ENCODE results near the gene KPNB1. TPM values are rescaled to one million over a fixed set of nuclear protein-coding genes. Genes with fewer than 3 reads are reported as not detected.

The KPNB1 gene
- total RNA-seq, 4 donors from 2014 or later, result 55.6 to 313 (median 209) TPM

DNA sequence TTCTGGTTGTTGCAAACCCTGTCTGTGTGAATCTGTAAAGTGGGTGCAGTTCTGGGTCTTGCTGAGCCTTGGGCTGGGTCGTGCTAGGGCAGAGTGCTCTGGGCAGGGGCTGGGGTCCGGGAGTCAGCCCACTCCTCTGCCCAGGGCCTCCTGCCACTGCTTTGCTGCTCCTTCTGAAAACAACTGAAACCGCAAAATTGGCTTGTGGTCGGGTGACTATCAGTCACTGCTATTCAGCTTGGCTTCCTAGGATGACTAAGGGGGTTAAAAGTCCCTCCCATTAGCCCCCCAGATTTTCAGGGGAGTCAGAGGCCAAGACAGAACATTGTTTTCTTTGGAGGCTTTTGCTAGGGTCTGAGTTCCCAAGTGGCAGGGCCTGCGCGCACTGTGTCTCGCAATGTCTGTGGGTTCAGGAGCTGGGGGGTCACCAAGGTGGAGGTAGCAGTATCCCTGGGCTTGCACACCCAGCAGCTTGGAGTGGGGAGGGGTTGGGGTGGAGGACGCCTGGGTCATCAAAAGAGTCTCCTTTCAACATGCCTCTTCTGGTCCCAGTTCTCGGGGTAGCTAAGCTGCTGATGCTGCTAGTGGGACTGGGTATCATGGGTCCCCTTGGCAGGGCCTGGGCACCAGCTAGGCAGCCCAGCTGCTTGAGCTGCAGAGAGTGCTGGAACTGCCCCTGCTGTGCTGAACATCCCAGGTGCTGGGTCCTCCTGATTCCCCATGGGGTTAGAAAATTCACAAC is 69.9 kb downstream of the KPNB1 start:
- no peak overlapping the region for H3K27ac ChIP-seq
- H3K4me3 ChIP-seq, result no peak overlapping the region
- TF ChIP-seq, protein P1, sequence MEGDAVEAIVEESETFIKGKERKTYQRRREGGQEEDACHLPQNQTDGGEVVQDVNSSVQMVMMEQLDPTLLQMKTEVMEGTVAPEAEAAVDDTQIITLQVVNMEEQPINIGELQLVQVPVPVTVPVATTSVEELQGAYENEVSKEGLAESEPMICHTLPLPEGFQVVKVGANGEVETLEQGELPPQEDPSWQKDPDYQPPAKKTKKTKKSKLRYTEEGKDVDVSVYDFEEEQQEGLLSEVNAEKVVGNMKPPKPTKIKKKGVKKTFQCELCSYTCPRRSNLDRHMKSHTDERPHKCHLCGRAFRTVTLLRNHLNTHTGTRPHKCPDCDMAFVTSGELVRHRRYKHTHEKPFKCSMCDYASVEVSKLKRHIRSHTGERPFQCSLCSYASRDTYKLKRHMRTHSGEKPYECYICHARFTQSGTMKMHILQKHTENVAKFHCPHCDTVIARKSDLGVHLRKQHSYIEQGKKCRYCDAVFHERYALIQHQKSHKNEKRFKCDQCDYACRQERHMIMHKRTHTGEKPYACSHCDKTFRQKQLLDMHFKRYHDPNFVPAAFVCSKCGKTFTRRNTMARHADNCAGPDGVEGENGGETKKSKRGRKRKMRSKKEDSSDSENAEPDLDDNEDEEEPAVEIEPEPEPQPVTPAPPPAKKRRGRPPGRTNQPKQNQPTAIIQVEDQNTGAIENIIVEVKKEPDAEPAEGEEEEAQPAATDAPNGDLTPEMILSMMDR (IDR thresholded peaks at IDR 0.05), result no peak
- TF ChIP-seq POLR2A (IDR thresholded peaks at IDR 0.05), result no peak
- H3K9me3 ChIP-seq, result no peaks in the 10 kb centered on the region
- H3K4me1 ChIP-seq, result no peaks in the 10 kb centered on the region
- peaks cover 3 to 17% of the 10 kb centered on the region in 2 donors for H3K27me3 ChIP-seq
- intact Hi-C loops (cut with DNase I; ENCODE audit: low total_unique reads), result no loop called here
- H3K36me3 ChIP-seq, result no peaks in the 10 kb centered on the region
- DNase-seq, result no peak

DNA sequence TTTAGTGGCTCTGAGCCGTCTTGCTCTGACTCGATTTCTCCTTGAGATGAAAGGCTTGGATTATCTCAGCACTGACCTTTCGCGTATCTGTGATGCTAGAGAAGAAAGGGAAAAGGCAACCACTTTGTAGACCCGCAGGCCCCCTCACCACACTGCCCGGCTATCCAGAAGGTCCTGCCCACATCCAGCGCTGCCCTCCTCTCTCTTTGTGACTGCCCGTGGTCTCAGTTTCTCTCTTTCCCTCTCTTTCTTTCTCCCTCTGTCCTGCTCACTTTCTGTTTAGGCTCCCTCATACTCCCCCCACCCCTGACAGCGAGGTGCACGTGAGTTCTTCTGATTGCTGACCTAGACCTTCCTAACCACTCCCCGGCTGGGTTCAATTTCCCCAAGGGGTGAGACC is 70.5 kb downstream of the KPNB1 start:
- TF ChIP-seq POLR2A (IDR thresholded peaks at IDR 0.05), result no peak
- TF ChIP-seq, protein P1 (IDR thresholded peaks at IDR 0.05), result no peak
- no peak for DNase-seq
- Histone ChIP-seq H3K4me3 (no peak overlapping the region), H3K36me3 (no peaks in the 10 kb centered on the region), H3K4me1 (no peaks in the 10 kb centered on the region), H3K27me3 (peaks cover 3 to 17% of the 10 kb centered on the region in 2 donors), H3K27ac (no peak overlapping the region), H3K9me3 (no peaks in the 10 kb centered on the region)
- intact Hi-C loops (cut with DNase I; ENCODE audit: low total_unique reads), result no loop called here

DNA sequence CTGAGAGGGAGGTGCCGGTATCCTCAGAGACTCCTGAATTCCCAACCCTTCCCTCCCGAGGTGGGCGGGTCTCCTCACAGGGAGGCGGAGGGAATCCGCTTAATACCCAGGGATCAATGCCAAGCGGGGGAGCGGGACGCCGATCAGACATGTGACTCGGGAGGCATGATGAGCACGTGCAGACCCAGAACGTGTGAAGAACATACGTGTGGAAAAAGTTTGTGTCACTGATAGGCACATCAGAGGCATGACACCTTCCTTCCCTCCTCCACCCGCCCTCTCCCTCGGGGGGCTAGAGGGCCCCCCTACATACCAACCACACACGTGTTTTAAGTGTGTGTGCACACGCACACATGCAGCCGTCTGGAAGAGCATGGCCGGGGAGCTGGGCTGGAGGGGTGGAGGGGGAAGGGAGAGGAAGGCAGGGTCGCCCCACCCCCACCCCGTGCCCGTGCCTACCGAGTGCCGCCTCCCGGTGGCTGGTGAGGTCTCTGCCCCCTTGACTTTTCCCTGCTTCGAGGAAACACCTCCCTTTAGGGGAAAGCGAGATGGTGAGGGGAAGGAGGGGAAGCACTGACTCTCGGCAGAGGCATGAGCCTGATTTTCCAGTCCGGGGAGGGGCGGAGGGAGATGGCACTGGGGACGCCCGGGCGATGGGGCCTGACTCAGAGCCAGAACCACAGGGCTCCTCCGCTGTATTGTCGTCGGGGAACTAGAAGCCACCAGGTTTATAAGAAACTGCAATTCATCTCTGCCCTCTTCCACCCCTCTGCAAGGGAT is 71.2 kb downstream of the KPNB1 start:
- H3K27me3 ChIP-seq, result peaks cover 3 to 17% of the 10 kb centered on the region in 2 donors
- no peak for DNase-seq
- TF ChIP-seq POLR2A (IDR thresholded peaks at IDR 0.05), result no peak
- TF ChIP-seq, protein P1 (IDR thresholded peaks at IDR 0.05), result no peak

DNA sequence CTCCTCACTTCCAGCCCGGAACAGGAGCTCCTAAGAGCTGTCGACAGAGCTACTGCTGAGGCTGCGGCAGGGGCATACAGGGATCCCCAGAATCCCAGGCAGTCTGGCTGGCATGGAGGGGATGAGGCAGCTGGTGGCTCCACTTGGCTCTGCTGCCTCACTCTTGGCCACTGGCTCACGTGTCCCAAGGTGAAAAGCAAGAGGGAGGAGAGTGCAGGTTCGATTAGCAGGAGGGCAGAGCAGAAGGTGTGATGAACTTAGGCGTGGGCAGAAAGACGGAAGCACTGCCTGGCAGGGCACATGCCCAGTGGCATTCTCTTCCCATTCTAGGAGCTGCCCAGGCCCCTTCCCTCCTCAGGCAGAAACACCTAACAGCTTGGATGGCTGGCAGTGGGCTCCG is 72.0 kb downstream of the KPNB1 start:
- Histone ChIP-seq H3K36me3 (no peaks in the 10 kb centered on the region), H3K27ac (no peak overlapping the region), H3K4me1 (no peaks in the 10 kb centered on the region), H3K9me3 (no peaks in the 10 kb centered on the region), H3K4me3 (no peak overlapping the region), H3K27me3 (peaks cover 3 to 17% of the 10 kb centered on the region in 2 donors)
- intact Hi-C loops (cut with DNase I; ENCODE audit: low total_unique reads), result no loop called here
- DNase-seq, result no peak
- TF ChIP-seq, protein P1 (IDR thresholded peaks at IDR 0.05), result no peak
- TF ChIP-seq POLR2A (IDR thresholded peaks at IDR 0.05), result no peak

More for the DNA sequence above, 71.2 kb downstream of the KPNB1 start:
- Histone ChIP-seq H3K4me3 (no peak overlapping the region), H3K4me1 (no peaks in the 10 kb centered on the region), H3K27ac (no peak overlapping the region), H3K9me3 (no peaks in the 10 kb centered on the region), H3K36me3 (no peaks in the 10 kb centered on the region)
- intact Hi-C loops (cut with DNase I; ENCODE audit: low total_unique reads), result no loop called here

DNA sequence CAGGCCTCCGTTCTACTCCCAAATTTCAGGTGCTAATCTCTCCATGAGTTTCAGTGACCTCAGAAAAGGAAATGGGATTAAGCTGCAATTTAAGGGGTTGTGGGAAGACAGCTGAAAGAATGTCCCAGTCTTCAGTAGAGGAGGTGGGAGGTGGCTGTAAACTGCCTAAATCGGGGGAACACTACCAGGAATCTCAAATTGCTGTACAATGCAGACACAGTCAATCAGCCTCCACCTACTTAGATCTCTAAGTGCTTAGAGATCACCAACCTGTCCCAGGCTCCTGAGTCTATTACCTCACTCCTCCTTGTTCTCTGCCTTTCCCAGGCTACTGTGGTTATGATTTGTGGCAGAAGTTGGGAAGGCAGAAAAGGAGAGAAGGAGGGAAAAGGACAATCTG is 75.0 kb downstream of the KPNB1 start:
- intact Hi-C loops (cut with DNase I; ENCODE audit: low total_unique reads), result no loop called here
- Histone ChIP-seq H3K27me3 (peaks cover 3 to 17% of the 10 kb centered on the region in 2 donors), H3K9me3 (no peaks in the 10 kb centered on the region), H3K4me3 (no peak overlapping the region), H3K27ac (no peak overlapping the region), H3K4me1 (no peaks in the 10 kb centered on the region), H3K36me3 (no peaks in the 10 kb centered on the region)
- DNase-seq, result no peak
- TF ChIP-seq POLR2A (IDR thresholded peaks at IDR 0.05), result no peak
- TF ChIP-seq, protein P1 (IDR thresholded peaks at IDR 0.05), result no peak

All from uterus (tissue), 4 donors.